ENCODE results near the gene C16orf78.

The C16orf78 gene

DNA sequence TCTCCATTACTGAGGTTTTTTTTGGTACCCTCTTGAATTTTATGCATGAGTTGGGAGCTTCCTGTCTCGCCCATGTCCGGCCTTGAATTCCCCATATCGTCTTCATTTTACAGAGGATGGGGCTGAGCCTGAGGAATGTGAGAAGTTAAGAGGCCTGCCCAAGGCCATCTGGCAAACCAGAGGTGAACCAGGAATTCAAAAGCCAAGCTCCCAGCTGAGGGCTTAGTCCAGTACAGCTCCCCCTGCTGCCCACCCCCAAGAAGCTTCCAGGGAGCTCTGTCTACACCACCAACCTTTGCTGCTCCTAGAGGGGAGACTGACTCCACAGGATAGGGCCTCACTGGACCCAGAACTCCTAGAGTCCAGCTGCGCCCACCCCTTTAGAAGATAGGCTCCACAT is 20.7 kb upstream of the C16orf78 start:
- no peak overlapping the region for H3K27ac ChIP-seq
- TF ChIP-seq CTCF (IDR thresholded peaks at IDR 0.05) = no peak
- no peak overlapping the region for H3K9ac ChIP-seq
- no peak overlapping the region for H3K4me2 ChIP-seq (ENCODE audit: low read length)
- H3K9me3 ChIP-seq (ENCODE audit: control insufficient read depth, low read length) = no peaks in the 10 kb centered on the region
- H3K27me3 ChIP-seq (ENCODE audit: control insufficient read depth, insufficient read depth, low read length) = no peaks in the 10 kb centered on the region
- no peaks in the 10 kb centered on the region for H3K4me1 ChIP-seq
- no peaks in the 10 kb centered on the region for H3K36me3 ChIP-seq (ENCODE audit: control insufficient read depth, insufficient read depth, low read length)
- H2AFZ ChIP-seq = no peak overlapping the region
- no peak overlapping the region for H3K4me3 ChIP-seq (ENCODE audit: low read depth, low read length)
- H3K79me2 ChIP-seq = no peaks in the 10 kb centered on the region

DNA sequence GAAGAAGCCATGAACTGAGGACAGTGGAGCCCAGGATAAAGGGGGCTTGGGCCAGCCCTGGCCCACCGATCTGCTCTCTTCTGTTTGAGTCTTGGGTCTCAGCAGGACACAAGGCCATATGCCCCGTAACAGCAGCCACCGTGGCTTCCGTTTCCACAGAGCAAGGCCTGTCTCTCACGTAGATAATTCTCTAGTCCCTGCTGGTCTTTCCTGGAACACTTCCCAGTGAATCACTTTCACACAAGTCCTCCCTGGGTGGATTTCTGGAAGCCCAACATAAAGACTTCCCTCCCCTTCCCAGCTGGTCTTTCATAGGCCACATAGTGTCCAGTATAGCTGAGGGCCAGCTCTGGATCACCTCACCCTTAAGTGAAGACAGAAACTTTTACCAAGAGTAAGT is 19.9 kb upstream of the C16orf78 start:
- no peak overlapping the region for H3K4me3 ChIP-seq (ENCODE audit: low read depth, low read length)
- H3K4me2 ChIP-seq (ENCODE audit: low read length) = no peak overlapping the region
- no peaks in the 10 kb centered on the region for H3K36me3 ChIP-seq (ENCODE audit: control insufficient read depth, insufficient read depth, low read length)
- H3K79me2 ChIP-seq = no peaks in the 10 kb centered on the region
- no peak overlapping the region for H2AFZ ChIP-seq
- no peak overlapping the region for H3K9ac ChIP-seq
- no peaks in the 10 kb centered on the region for H3K9me3 ChIP-seq (ENCODE audit: control insufficient read depth, low read length)
- H3K4me1 ChIP-seq = no peaks in the 10 kb centered on the region
- no peak overlapping the region for H3K27ac ChIP-seq
- H3K27me3 ChIP-seq (ENCODE audit: control insufficient read depth, insufficient read depth, low read length) = no peaks in the 10 kb centered on the region
- no peak for TF ChIP-seq CTCF (IDR thresholded peaks at IDR 0.05)

GRCh38 chr16:49354101-49354500 is 19.5 kb upstream of the C16orf78 start:
- H3K4me1 ChIP-seq = no peaks in the 10 kb centered on the region
- TF ChIP-seq CTCF (IDR thresholded peaks at IDR 0.05) = no peak
- no peaks in the 10 kb centered on the region for H3K36me3 ChIP-seq (ENCODE audit: control insufficient read depth, insufficient read depth, low read length)
- H2AFZ ChIP-seq = no peak overlapping the region
- H3K27me3 ChIP-seq (ENCODE audit: control insufficient read depth, insufficient read depth, low read length) = no peaks in the 10 kb centered on the region
- H3K9ac ChIP-seq = no peak overlapping the region
- no peaks in the 10 kb centered on the region for H3K79me2 ChIP-seq
- no peaks in the 10 kb centered on the region for H3K9me3 ChIP-seq (ENCODE audit: control insufficient read depth, low read length)
- H3K27ac ChIP-seq = no peak overlapping the region
- H3K4me3 ChIP-seq (ENCODE audit: low read depth, low read length) = no peak overlapping the region
- no peak overlapping the region for H3K4me2 ChIP-seq (ENCODE audit: low read length)

- H3K9ac ChIP-seq = no peak overlapping the region
- H3K4me1 ChIP-seq = no peaks in the 10 kb centered on the region
- H3K9me3 ChIP-seq (ENCODE audit: control insufficient read depth, low read length) = no peaks in the 10 kb centered on the region
- H3K27ac ChIP-seq = no peak overlapping the region
- no peak overlapping the region for H2AFZ ChIP-seq
- no peak for TF ChIP-seq CTCF (IDR thresholded peaks at IDR 0.05)
- no peak overlapping the region for H3K4me2 ChIP-seq (ENCODE audit: low read length)
- H3K79me2 ChIP-seq = no peaks in the 10 kb centered on the region
- no peaks in the 10 kb centered on the region for H3K27me3 ChIP-seq (ENCODE audit: control insufficient read depth, insufficient read depth, low read length)
- no peak overlapping the region for H3K4me3 ChIP-seq (ENCODE audit: low read depth, low read length)
- H3K36me3 ChIP-seq (ENCODE audit: control insufficient read depth, insufficient read depth, low read length) = no peaks in the 10 kb centered on the region
These were observed 18.6 kb upstream of the C16orf78 start for GRCh38 chr16:49354991-49355390.

DNA sequence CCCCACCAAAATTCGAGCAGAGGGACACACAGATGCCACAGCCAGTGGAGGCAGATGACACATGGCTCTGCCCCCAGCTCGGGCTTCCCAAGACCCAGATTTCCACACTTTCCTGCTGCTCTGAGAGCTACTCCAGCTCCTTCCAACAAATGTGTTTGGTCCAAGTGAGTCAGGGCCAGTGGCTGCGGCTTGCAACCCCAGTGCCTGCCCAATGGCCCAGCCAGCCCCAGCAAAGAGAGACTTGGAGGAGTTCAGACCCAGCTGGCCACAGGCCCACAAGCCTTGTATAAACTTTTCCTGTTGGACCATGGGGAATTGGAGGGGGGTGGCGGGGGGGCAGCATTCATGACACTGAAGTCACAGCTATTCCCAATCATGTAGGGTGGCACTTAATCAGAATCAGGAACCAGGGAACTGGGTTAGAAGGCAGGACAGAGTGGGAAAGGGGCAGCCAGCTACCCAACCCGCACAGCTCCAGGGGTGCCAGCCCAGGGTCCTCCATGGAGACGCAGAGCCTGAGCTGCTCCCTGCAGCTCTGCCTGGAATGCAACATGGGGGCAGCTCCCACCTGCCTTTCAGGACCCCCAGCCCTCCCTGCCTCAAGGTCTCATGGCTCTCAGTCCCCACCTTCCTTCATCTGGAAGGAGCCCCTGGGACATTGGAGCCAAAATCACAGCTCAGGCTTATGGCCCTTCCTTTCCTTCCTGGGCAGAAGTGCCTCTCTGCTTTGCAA is 17.5 kb upstream of the C16orf78 start:
- no peak overlapping the region for H3K27ac ChIP-seq
- H2AFZ ChIP-seq = no peak overlapping the region
- no peaks in the 10 kb centered on the region for H3K36me3 ChIP-seq (ENCODE audit: control insufficient read depth, insufficient read depth, low read length)
- no peak overlapping the region for H3K9ac ChIP-seq
- H3K9me3 ChIP-seq (ENCODE audit: control insufficient read depth, low read length) = no peaks in the 10 kb centered on the region
- no peak overlapping the region for H3K4me2 ChIP-seq (ENCODE audit: low read length)
- H3K79me2 ChIP-seq = no peaks in the 10 kb centered on the region
- no peak for TF ChIP-seq CTCF (IDR thresholded peaks at IDR 0.05)
- H3K4me1 ChIP-seq = no peaks in the 10 kb centered on the region
- no peaks in the 10 kb centered on the region for H3K27me3 ChIP-seq (ENCODE audit: control insufficient read depth, insufficient read depth, low read length)
- no peak overlapping the region for H3K4me3 ChIP-seq (ENCODE audit: low read depth, low read length)
